GM21786 (cell line): Measurements from ENCODE around the gene PDGFD.

Source experiments
- ATAC-seq: cut with Tn5 transposase; IDR thresholded peaks from one replicate; pipeline ENCODE4 v1.9.1; 2021; ENCODE audit not compliant: unreplicated experiment

PDGFD gene

GRCh38 chr11:103926990-103927389, 237.0 kb downstream of the PDGFD start:
- ATAC-seq = no peak

DNA sequence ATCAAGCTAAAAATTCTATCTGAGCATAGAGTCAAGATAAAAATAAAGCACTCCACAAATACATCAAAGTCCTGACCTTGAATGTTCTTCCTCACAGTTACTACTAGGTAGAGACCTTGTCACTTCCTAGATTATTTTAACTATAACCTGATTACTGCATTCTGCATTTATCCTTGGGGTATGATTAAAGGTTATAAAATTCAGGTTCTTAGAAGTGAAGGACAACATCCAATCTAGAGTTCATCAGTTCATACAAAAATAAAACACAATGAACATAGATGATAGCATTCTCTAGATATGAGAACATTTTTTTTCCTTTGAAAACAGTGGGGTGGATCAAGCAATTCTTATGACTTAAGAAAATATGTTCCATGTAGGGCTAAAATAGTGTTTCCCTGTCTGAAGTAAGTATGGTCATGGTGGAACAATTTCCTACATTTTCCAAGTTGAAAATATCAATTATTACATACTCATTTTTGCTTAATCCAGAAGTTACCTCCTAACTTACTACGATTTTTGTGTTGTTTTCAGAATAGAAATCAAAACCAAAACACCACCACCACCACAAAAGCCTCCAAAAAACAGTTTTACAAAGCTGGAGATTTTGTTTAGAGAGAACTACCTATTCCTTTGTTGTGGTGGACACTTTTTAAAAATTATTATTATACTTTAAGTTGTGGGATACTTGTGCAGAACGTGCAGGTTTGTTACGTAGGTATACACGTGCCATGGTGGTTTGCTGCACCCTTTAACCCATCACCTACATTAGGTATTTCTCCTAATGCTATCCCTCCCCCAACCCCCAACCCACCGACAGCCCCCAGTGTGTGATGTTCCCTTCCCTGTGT, 239.6 kb downstream of the PDGFD start:
- ATAC-seq = no peak

- ATAC-seq = no peak
These were observed 240.5 kb downstream of the PDGFD start for GRCh38 chr11:103923451-103923931.

DNA sequence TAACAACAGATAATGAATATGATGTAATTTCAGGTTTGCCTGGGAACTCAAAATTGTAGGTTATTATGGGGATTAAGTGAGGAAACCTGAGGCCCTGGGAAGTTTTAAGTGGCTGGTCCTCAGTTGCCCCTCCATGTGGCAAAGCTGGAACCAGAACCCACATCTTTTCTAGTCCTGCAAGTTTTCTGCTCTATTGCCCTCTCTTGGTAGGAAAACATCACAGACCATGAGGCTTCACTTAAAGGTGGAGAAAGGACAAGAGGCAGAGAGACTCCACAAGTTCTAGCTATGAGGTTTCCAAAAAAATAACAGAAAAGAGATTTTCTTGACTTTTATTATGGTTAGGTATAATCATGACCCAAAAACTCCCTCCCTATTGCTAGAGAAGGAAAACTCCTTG, 243.0 kb downstream of the PDGFD start:
- no peak for ATAC-seq

DNA sequence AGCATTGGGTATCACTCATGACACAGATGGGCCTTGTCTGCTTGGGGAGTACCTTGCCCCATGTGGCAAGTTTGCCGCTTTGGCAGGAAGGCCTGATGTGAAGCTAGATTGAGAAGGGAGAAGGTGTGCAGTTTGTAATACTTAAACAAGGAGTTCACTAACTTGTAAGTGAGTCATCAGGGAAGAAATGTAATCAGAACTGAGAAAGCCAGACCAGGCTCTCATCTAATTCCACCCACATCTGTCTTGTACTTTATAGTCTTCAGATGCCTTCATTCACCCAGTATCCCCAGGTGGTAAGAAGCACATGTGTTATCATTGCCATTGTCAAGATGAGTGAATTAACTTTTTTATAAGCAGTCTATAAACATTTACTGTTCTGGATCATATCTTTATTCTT, 243.5 kb downstream of the PDGFD start:
- peak; percentile 58 for ATAC-seq

DNA sequence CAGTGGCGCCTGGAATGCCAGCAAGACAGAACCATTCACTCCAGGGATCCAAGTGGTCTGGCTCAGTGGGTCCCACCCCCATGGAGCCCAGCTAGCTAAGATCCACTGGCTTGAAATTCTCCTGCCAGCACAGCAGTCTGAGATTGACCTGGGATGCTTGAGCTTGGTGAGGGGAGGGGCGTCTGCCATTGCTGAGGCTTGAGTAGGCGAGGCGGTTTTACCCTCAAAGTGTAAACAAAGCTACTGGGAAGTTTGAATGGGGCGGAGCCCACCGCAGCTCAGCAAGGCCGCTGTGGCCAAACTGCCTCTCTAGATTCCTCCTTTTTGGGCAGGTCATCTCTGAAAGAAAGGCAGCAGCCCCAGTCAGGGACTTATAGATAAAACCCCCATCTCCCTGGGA, 253.2 kb downstream of the PDGFD start:
- ATAC-seq = no peak

DNA sequence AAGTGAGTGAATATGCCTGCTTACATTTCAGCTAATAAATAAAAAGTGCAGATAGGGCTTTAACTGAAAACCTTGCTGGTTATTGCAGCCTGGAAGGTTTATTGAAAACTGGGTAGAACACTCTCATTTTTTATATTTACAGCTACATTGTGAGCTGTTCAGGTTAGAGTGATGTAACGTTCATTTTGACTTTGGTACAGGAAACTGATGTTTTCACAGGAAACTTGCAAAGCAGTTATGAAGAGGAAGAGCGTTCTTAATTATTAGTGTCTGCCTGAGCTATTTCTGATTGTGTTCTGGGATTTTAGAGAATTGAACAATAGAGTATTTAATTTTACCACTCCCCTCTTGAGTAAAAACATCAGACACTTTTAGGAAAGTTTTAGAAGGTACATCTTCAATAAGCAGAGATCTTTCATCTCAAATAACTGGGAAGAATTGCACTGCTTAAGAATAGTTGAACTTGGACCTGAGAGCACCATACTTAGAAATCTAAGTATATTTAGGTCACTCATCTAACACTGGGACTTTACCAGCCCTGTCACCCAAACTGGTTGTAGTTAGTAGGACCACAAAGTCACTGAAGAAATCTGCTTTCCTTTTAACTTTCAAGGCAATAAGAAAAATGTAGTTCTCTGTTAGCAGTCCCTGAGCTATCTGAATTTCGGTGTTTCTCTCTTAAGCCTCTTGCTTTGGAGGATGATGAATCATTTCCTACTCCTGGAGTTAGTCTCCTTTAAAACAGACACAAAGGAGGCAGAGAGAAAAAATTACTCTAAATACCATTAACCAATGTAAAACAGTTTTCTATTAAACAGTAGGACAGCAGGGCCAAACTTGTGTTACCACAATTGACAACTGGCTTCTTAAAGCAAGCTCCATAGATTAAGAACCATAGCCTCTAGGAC, 256.1 kb downstream of the PDGFD start:
- no peak for ATAC-seq

GRCh38 chr11:103907136-103907535, 256.8 kb downstream of the PDGFD start:
- no peak for ATAC-seq

GRCh38 chr11:103906291-103906867, 257.6 kb downstream of the PDGFD start:
- ATAC-seq = no peak

DNA sequence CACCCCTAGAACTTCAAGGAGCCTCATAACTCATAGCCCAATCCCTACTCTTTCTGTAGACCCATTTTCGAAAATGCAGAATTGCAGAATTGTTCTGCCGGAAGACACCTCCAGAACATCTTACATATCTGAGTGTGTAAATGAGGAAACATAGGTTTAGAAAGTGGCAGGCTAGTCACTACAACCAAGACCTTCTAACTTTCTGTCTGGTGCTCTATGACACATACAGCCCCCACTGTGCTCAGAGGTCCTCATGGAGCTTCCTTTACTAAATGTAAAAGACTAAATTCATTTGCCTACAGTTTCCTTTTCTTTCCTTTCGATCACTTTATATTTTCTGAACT, 259.7 kb downstream of the PDGFD start:
- ATAC-seq = peak; percentile 76

- peak; percentile 79 for ATAC-seq
These were observed 260.2 kb downstream of the PDGFD start for GRCh38 chr11:103903621-103904323.

- no peak for ATAC-seq
These were observed 261.0 kb downstream of the PDGFD start for GRCh38 chr11:103902994-103903393.

DNA sequence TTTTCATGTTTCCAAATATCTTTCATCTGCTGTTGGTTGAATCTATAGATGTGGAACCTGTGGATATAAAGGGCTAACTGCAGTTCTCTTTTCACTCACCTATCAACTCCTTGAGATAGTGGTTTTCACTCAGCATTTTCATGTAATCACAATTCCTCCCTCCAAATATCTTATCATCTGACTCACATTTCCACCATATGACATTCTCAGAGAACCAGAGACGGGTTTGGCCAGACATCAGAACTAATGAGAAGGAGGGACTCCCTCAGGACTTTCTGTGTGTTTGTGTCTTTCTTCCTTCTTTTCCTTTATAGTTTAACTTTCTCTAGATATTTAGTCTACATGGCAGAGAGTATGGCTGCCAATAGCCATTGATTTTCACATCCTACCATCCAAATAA, 262.3 kb downstream of the PDGFD start:
- no peak for ATAC-seq

- ATAC-seq = peak; percentile 67
These were observed 265.2 kb downstream of the PDGFD start for GRCh38 chr11:103898577-103899336.

DNA sequence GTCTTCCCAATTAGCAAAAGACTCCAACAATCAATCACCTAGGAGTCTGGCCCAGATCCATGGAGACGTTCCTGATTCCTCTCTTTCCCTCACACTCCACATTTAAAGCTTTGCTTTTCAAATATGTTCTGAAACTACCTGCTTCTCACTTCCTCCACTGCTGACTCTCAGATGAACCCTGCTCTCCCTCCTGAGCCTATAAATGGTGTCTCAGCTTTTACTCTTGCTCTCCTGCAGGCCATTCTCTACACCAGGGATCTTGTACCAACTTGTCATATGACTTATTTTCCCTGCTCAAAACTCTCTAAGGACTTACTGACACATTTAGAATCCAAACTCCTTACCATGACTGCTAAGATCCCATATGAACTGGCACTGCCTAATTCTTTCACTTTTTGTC, 265.9 kb downstream of the PDGFD start:
- peak; percentile 59 for ATAC-seq

DNA sequence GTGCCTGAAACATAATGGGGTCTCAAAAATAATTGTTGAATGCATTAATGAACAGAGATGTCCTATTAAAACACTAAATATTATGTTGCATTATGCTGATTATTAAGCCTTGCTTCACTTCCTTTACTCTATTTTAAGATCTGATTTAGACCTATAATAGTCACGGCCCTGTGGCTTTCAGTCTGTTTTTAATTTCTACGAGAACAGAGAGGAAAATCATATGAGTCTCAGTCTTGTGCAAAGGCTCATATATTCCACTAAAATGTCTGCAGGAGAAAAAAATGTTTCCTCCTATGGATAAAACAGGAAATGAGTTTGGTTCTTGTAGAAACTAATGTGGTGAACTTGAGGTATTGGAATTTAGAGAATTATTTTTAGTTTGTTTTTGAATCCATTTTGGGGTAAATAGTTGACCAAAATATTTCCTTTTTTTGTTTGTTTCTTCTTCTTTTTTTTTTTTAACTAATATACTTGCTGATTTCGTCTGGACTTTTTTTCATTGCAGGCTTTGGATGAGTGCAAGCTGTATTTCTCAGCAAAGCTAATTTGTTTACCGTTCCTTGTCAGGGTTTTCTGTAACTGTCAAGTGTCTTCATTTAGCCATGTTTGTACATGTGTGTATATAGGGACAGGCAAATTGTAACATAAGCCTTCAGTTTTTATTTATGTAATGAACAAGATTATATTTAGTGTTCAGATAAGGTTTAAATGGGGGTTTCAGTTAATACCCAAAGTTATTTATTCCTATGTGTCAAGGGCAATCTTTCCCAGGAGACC, 266.6 kb downstream of the PDGFD start:
- ATAC-seq = no peak

- ATAC-seq = no peak
These were observed 268.8 kb downstream of the PDGFD start for GRCh38 chr11:103895106-103895505.

DNA sequence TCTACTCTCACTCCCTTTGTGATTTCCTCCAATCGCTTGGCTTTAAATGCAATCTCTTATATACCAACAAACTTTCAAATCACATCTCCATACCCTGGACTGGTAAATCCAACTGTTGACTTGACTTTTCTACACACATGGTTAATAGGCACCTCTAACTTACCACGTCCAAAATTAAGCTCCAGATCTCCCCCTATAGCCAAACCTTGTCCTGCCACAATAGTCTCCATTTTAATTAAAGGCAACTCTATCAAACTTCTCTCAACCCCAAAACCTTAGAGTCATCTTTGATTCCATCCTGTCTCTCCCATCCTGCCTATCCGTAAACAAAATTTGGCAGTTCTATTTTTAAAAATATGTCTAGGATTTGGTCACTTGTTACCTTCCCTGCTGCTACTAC, 269.3 kb downstream of the PDGFD start:
- no peak for ATAC-seq

- no peak for ATAC-seq
These were observed 269.9 kb downstream of the PDGFD start for GRCh38 chr11:103894034-103894433.
